ENCODE results near the gene KLHDC9. TPM values are rescaled to one million over a fixed set of nuclear protein-coding genes. Genes with fewer than 3 reads are reported as not detected.

The KLHDC9 gene
- total and polyA plus RNA-seq, 2 of the 13 experiments (the other 11 are each of a cell fraction or from before 2014, with no cell fraction given), result 2.9 TPM

- Histone ChIP-seq H3K36me3 (replicated peaks in 1 of 2; ENCODE audit: control insufficient read depth in 1 of 2, insufficient read depth in 2 of 2, low read length in 2 of 2) (no peaks in the 10 kb centered on the region), H3K4me3 (replicated peaks in 1 of 3; ENCODE audit: insufficient read depth in 1 of 3, low read depth in 2 of 3, low read length in 3 of 3) (no peak overlapping the region), H3K9ac (ENCODE audit: insufficient read depth, low read depth, low read length) (no peak overlapping the region), H3K4me2 (ENCODE audit: low read depth, low read length) (no peak overlapping the region), H3K9me3 (ENCODE audit: low read length) (no peaks in the 10 kb centered on the region), H3K27me3 (ENCODE audit: control insufficient read depth in 1 of 2, insufficient read depth in 2 of 2, low read length in 2 of 2) (no peaks in the 10 kb centered on the region; a peak in 1 of 5 replicates), H3K4me1 (ENCODE audit: insufficient read depth, low read length) (peaks cover 36% of the 10 kb centered on the region), H3K79me2 (ENCODE audit: insufficient read depth, low read length) (no peaks in the 10 kb centered on the region), H3K27ac (ENCODE audit: extremely low read length, insufficient read depth, low read length) (no peak overlapping the region), H2AFZ (ENCODE audit: low read length) (no peak overlapping the region), H4K20me1 (ENCODE audit: insufficient read depth, low read length) (no peaks in the 10 kb centered on the region)
- 16% methylated on average over 5 of the region's 5 CpGs for WGBS (ENCODE audit: low lambda C conversion rate)
- no peak for FAIRE-seq
- no peak for TF ChIP-seq KAT2B (IDR thresholded peaks at IDR 0.05; ENCODE audit: borderline replicate concordance, low read depth, low read length)
- ATAC-seq, result no peak
- intact Hi-C loops (cut with micrococcal nuclease; ENCODE audit: unreplicated experiment), result no loop called here
- POLR2A ChIA-PET, result no interaction called here
- no peak for DNase-seq (ENCODE audit: low spot score)
- CTCF ChIA-PET (ENCODE audit: low intra/inter-chr PET ratio, low total read pairs), result no interaction called here
- in situ Hi-C loops (cut with HindIII; ENCODE audit: extremely low pct_ligation_motif_present, low pct_unique_long_range_greater_than_20kb), result no loop called here
- no TSS peak for BruUV-seq (replicated peaks)
These were observed 17.4 kb upstream of the KLHDC9 start for GRCh38 chr1:161080441-161081405.

- ChIA-PET CTCF (ENCODE audit: low intra/inter-chr PET ratio, low total read pairs) (no interaction called here), POLR2A (no interaction called here)
- Histone ChIP-seq H3K9ac (ENCODE audit: insufficient read depth, low read depth, low read length) (no peak overlapping the region), H3K36me3 (replicated peaks in 1 of 2; ENCODE audit: control insufficient read depth in 1 of 2, insufficient read depth in 2 of 2, low read length in 2 of 2) (no peaks in the 10 kb centered on the region), H3K27ac (ENCODE audit: extremely low read length, insufficient read depth, low read length) (no peak overlapping the region), H3K4me1 (ENCODE audit: insufficient read depth, low read length) (peaks cover 44% of the 10 kb centered on the region), H3K27me3 (ENCODE audit: control insufficient read depth in 1 of 2, insufficient read depth in 2 of 2, low read length in 2 of 2) (peaks cover 0 to 8% of the 10 kb centered on the region in 2 experiments; a peak in 1 of 5 replicates), H4K20me1 (ENCODE audit: insufficient read depth, low read length) (no peaks in the 10 kb centered on the region), H3K4me3 (replicated peaks in 1 of 3; ENCODE audit: insufficient read depth in 1 of 3, low read depth in 2 of 3, low read length in 3 of 3) (no peak overlapping the region), H3K4me2 (ENCODE audit: low read depth, low read length) (no peak overlapping the region), H3K9me3 (ENCODE audit: low read length) (no peaks in the 10 kb centered on the region), H3K79me2 (ENCODE audit: insufficient read depth, low read length) (no peaks in the 10 kb centered on the region), H2AFZ (ENCODE audit: low read length) (no peak overlapping the region)
- intact Hi-C loops (cut with micrococcal nuclease; ENCODE audit: unreplicated experiment), result no loop called here
- in situ Hi-C loops (cut with HindIII; ENCODE audit: extremely low pct_ligation_motif_present, low pct_unique_long_range_greater_than_20kb), result no loop called here
- DNase-seq (ENCODE audit: low spot score) (no peak), FAIRE-seq (no peak), ATAC-seq (no peak)
- WGBS (ENCODE audit: low lambda C conversion rate), result 77% methylated on average over 5 of the region's 5 CpGs
- BruUV-seq (replicated peaks), result no TSS peak
- no peak for TF ChIP-seq ZNF878 (CRISPR knock-in tag; IDR thresholded peaks at IDR 0.05)
- TF ChIP-seq TOPORS (CRISPR knock-in tag; IDR thresholded peaks at IDR 0.05), result no peak
- no peak for TF ChIP-seq THAP11 (CRISPR knock-in tag; IDR thresholded peaks at IDR 0.05)
- no peak for TF ChIP-seq YY1 (IDR thresholded peaks at IDR 0.05; ENCODE audit: insufficient read depth, insufficient replicate concordance, low read depth, low read length)
- no peak for TF ChIP-seq ARID2 (CRISPR knock-in tag; IDR thresholded peaks at IDR 0.05; ENCODE audit: borderline replicate concordance)
- TF ChIP-seq ZBED4 (CRISPR knock-in tag; IDR thresholded peaks at IDR 0.05; ENCODE audit: borderline replicate concordance), result no peak
- no peak for TF ChIP-seq PHB2 (IDR thresholded peaks at IDR 0.05; ENCODE audit: partially characterized antibody)
- no peak for TF ChIP-seq ETS1 (CRISPR knock-in tag; IDR thresholded peaks at IDR 0.05)
- no peak for TF ChIP-seq REL (CRISPR knock-in tag; conservative IDR thresholded peaks at IDR 0.05)
These were observed 16.6 kb upstream of the KLHDC9 start for GRCh38 chr1:161081519-161081918.

Data from HepG2 (cell line).